ENCODE results near the gene NPB. TPM values are rescaled to one million over a fixed set of nuclear protein-coding genes. Genes with fewer than 3 reads are reported as not detected.

Gene NPB
- total and polyA plus RNA-seq, 4 donors: 0.15 to 0.92 (median 0.55) TPM

DNA sequence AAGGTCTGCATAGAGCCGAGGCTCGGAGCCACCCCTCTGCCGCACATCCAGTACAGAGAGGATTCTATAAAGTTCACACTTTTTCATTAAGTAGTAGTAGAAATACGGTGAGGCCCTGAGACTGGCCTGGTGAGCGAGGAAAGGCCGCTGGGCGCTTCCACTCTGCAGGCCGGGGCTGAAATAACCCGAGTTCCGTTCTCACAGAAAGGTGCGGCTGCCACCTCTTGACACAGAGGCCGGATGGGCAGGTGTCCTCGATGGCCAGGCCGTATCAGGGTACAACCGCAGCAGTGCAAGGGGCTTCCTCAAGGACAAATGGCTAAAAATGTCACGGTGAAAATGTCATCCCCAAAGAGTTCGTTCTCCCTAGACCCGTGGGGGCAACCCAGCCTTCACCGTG lies 9.9 kb downstream of the NPB start:
- H3K27me3 ChIP-seq (ENCODE audit: control insufficient read depth in 4 of 4, insufficient read depth in 4 of 4, low read length in 3 of 4): no peaks in the 10 kb centered on the region
- peak overlapping the region; percentile 16 to 46 for H3K27ac ChIP-seq (ENCODE audit: low read depth in 1 of 2, low read length in 2 of 2)
- H3K4me1 ChIP-seq (ENCODE audit: control insufficient read depth in 4 of 4, insufficient read depth in 4 of 4, low read length in 3 of 4): peaks cover 12 to 41% (median 21%) of the 10 kb centered on the region in 4 donors
- 78% methylated on average over 19 of the region's 19 CpGs for WGBS
- no peak for TF ChIP-seq HNF4G (IDR thresholded peaks at IDR 0.05)
- TF ChIP-seq FOXA2 (IDR thresholded peaks at IDR 0.05): no peak
- no peak for TF ChIP-seq EGR1 (IDR thresholded peaks at IDR 0.05; ENCODE audit: low read depth in 2 of 2)
- no peak for TF ChIP-seq HNF4A (conservative IDR thresholded peaks at IDR 0.05)
- no peak for DNase-seq (ENCODE audit: low spot score)
- peaks cover 17 to 45% (median 23%) of the 10 kb centered on the region in 4 donors for H3K36me3 ChIP-seq (ENCODE audit: control insufficient read depth in 4 of 4, insufficient read depth in 3 of 4, low read depth in 1 of 4, low read length in 3 of 4)
- H3K9me3 ChIP-seq (ENCODE audit: control insufficient read depth in 4 of 4, low read length in 3 of 4): no peaks in the 10 kb centered on the region
- H3K9ac ChIP-seq (ENCODE audit: low read depth in 1 of 2, low read length in 2 of 2): no peak overlapping the region
- H3K4me3 ChIP-seq (ENCODE audit: low read depth in 1 of 3, low read length in 3 of 3): no peak overlapping the region

DNA sequence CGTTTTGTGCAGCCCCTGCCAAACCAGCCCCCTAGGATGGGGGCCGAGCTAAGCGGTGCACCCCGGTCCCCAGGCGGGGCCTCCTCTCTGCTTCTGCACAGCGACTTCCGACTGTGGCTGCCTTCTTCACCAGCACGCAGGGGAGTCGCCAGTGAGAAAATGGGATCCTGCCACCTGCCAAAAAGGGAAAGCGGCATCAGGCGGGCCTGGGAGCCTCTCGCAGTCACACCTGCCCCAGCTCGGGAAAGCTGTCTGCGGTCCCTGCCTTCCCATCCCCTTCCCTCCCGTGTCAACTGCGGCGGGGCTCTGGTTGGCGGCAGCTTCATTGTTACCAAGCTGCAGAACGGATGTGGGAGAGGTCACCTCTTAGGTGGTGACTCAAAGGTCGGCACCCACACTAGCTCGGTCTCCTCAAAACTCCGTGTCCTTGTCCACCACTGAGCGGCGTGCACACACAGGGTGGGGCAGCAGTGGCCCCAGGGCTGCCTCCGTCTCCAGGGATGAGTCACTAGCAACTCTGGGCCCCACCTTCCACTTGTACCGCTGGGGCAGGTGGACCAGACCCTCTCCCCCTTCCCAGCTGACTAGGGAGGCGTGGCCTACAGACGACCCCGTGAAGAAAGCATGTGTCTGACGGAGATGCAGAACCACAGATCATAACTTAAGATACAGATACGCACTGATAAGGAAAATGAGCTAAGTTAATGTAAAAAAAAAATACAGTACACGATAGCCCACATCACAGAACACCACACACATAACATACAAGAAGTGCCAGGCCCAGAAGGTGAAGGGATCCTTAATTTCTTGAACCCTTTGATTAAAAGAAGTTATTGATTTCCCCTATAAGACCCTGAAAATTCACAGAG lies 10.6 kb downstream of the NPB start:
- Histone ChIP-seq H3K27ac (ENCODE audit: low read depth in 1 of 2, low read length in 2 of 2) (no peak overlapping the region), H3K9me3 (ENCODE audit: control insufficient read depth in 4 of 4, low read length in 3 of 4) (no peaks in the 10 kb centered on the region), H3K36me3 (ENCODE audit: control insufficient read depth in 4 of 4, insufficient read depth in 3 of 4, low read depth in 1 of 4, low read length in 3 of 4) (peaks cover 12 to 38% (median 19%) of the 10 kb centered on the region in 4 donors), H3K4me1 (ENCODE audit: control insufficient read depth in 4 of 4, insufficient read depth in 4 of 4, low read length in 3 of 4) (peaks cover 15 to 46% (median 27%) of the 10 kb centered on the region in 4 donors), H3K27me3 (ENCODE audit: control insufficient read depth in 4 of 4, insufficient read depth in 4 of 4, low read length in 3 of 4) (no peaks in the 10 kb centered on the region), H3K9ac (ENCODE audit: low read depth in 1 of 2, low read length in 2 of 2) (no peak overlapping the region), H3K4me3 (ENCODE audit: low read depth in 1 of 3, low read length in 3 of 3) (no peak overlapping the region)
- no peak for DNase-seq (ENCODE audit: low spot score)
- TF ChIP-seq TAF1 (conservative IDR thresholded peaks at IDR 0.05) (no peak), JUND (IDR thresholded peaks at IDR 0.05) (no peak), RAD21 (IDR thresholded peaks at IDR 0.05) (no peak)
- TF ChIP-seq, protein P1, sequence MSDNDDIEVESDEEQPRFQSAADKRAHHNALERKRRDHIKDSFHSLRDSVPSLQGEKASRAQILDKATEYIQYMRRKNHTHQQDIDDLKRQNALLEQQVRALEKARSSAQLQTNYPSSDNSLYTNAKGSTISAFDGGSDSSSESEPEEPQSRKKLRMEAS (IDR thresholded peaks at IDR 0.05): no peak
- WGBS: 94% methylated on average over 32 of the region's 32 CpGs

DNA sequence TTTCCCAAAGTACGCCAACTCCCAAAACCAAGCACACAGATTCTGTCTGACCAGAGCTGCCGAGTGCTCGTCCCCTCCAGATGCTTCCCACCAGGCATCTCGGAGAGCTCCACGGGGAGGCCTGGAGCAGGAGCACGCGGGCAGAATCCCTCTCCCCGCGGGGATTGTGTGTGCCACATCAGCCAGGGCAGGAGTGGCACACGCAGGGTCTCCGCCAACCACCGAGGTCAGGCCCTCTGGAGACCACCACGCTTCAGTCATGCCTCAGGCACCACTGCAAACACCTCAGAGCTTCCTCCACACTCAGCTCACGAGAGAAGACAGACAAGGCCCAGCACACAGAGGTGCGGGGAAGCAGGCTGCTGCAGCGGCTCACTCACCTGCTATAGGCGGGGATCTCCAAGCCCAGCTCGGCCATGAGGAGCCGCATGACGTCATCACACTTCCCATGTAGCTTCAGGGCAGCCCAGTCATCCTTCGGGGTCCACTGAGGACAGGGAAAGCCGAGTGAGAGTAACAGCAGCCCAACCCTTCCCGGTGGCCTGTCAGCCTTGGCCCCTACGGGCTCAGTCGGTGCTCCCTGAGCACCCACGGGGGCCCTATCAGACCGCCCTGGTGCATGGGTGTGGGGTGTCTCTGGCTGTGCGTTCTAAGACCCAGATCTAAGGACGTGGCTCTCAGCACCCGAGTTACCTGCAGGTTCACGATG lies 11.5 kb downstream of the NPB start:
- Histone ChIP-seq H3K9me3 (ENCODE audit: control insufficient read depth in 4 of 4, low read length in 3 of 4) (no peaks in the 10 kb centered on the region), H3K27me3 (ENCODE audit: control insufficient read depth in 4 of 4, insufficient read depth in 4 of 4, low read length in 3 of 4) (no peaks in the 10 kb centered on the region), H3K9ac (ENCODE audit: low read depth in 1 of 2, low read length in 2 of 2) (no peak overlapping the region), H3K27ac (ENCODE audit: low read depth in 1 of 2, low read length in 2 of 2) (no peak overlapping the region), H3K4me1 (ENCODE audit: control insufficient read depth in 4 of 4, insufficient read depth in 4 of 4, low read length in 3 of 4) (peaks cover 17 to 45% (median 28%) of the 10 kb centered on the region in 4 donors), H3K4me3 (ENCODE audit: low read depth in 1 of 3, low read length in 3 of 3) (no peak overlapping the region), H3K36me3 (ENCODE audit: control insufficient read depth in 4 of 4, insufficient read depth in 3 of 4, low read depth in 1 of 4, low read length in 3 of 4) (peaks cover 12 to 30% (median 19%) of the 10 kb centered on the region in 4 donors)
- no peak for DNase-seq (ENCODE audit: low spot score)
- TF ChIP-seq HNF4G (IDR thresholded peaks at IDR 0.05): no peak
- TF ChIP-seq, protein P2, sequence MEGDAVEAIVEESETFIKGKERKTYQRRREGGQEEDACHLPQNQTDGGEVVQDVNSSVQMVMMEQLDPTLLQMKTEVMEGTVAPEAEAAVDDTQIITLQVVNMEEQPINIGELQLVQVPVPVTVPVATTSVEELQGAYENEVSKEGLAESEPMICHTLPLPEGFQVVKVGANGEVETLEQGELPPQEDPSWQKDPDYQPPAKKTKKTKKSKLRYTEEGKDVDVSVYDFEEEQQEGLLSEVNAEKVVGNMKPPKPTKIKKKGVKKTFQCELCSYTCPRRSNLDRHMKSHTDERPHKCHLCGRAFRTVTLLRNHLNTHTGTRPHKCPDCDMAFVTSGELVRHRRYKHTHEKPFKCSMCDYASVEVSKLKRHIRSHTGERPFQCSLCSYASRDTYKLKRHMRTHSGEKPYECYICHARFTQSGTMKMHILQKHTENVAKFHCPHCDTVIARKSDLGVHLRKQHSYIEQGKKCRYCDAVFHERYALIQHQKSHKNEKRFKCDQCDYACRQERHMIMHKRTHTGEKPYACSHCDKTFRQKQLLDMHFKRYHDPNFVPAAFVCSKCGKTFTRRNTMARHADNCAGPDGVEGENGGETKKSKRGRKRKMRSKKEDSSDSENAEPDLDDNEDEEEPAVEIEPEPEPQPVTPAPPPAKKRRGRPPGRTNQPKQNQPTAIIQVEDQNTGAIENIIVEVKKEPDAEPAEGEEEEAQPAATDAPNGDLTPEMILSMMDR (IDR thresholded peaks at IDR 0.05; ENCODE audit: low read depth, low read length, missing input control): no peak
- no peak for TF ChIP-seq JUND (IDR thresholded peaks at IDR 0.05)
- TF ChIP-seq, protein P3, sequence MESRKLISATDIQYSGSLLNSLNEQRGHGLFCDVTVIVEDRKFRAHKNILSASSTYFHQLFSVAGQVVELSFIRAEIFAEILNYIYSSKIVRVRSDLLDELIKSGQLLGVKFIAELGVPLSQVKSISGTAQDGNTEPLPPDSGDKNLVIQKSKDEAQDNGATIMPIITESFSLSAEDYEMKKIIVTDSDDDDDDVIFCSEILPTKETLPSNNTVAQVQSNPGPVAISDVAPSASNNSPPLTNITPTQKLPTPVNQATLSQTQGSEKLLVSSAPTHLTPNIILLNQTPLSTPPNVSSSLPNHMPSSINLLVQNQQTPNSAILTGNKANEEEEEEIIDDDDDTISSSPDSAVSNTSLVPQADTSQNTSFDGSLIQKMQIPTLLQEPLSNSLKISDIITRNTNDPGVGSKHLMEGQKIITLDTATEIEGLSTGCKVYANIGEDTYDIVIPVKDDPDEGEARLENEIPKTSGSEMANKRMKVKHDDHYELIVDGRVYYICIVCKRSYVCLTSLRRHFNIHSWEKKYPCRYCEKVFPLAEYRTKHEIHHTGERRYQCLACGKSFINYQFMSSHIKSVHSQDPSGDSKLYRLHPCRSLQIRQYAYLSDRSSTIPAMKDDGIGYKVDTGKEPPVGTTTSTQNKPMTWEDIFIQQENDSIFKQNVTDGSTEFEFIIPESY (IDR thresholded peaks at IDR 0.05): no peak
- TF ChIP-seq GABPA (IDR thresholded peaks at IDR 0.05 in 1 of 2, conservative IDR thresholded peaks at IDR 0.05 in 1 of 2): no peak
- WGBS: 97% methylated on average over 31 of the region's 31 CpGs

Measured in liver (tissue), 9 donors.